ENCODE data around the gene MICU2.

The MICU2 gene

GRCh38 chr13:21443171-21443570 lies 160.8 kb downstream of the MICU2 start:
- DNase-seq (ENCODE audit: insufficient read length, low spot score) (no peak), FAIRE-seq (no peak)

All from GM19239 (cell line).